Measurements from ENCODE around the gene NPAS3. TPM values are rescaled to one million over a fixed set of nuclear protein-coding genes. Genes with fewer than 3 reads are reported as not detected.

Gene NPAS3
- total and polyA plus RNA-seq, 2 of the 8 experiments (the other 6 are each of a cell fraction or from before 2014, with no cell fraction given) = 0.11 to 0.60 TPM

DNA sequence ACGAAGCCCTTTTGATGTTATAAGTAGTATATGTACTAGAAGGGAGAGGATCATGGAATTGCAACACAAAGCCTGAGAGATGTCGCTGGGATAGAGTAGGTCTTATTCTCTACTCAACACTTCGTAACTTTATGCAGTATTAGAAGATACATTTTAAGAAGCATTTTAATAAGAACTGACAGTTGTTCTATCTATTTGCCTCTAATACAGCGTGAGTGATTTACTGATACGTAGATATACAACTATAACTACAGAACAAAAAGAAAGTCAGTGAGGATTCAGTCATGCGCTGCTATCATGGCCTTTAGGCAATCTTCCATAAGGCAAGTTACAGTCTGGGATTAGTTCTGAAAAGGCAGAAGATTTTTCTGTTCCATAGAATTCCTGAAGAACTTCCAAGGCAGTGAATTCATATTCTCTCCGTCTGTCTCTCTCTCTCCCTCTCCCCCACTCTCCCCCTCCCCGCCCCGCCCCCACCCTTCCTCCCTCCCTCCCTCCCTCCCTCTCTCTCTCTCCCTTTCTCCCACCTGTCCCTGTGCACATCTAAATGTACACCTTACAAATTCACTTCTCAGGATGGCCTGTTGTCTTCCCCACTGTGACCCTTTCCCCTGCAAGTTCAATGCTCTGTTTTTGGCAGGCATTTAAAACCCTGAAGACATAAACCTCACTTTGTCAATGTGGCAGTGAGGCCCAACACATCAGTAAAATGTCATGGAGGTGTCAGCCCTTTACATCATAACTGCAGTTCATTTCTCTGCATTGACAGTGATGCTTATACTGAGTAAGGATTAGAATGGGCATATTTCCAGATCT, 541.6 kb downstream of the NPAS3 start (continued):
- TF ChIP-seq, protein P1, sequence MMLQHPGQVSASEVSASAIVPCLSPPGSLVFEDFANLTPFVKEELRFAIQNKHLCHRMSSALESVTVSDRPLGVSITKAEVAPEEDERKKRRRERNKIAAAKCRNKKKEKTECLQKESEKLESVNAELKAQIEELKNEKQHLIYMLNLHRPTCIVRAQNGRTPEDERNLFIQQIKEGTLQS (IDR thresholded peaks at IDR 0.05; ENCODE audit: insufficient read depth, low read depth, low read length) = no peak
- TF ChIP-seq NANOG (IDR thresholded peaks at IDR 0.05; ENCODE audit: insufficient read depth, low read depth, low read length, poor library complexity, severe bottlenecking) (no peak), BRCA1 (IDR thresholded peaks at IDR 0.05; ENCODE audit: low read depth, low read length) (no peak), SP4 (IDR thresholded peaks at IDR 0.05; ENCODE audit: low read length) (no peak), SP2 (IDR thresholded peaks at IDR 0.05; ENCODE audit: low read length) (no peak)

All from H1 (cell line).